GM19239 (cell line): ENCODE results near the gene C11orf97.
"Not testable (repeated sequence)": the region's sequence is repeated elsewhere in the genome, so short reads cannot be mapped to it uniquely, and the experiment has no call there.

ENCODE experiments used
- DNase-seq: peaks from one replicate; pipeline ENCODE4 v3.0.0; 2011; ENCODE audit warnings: low spot score; ENCODE audit not compliant: insufficient read length
- FAIRE-seq: peaks from 2 replicates; lab custom pipeline; 2011; peaks lifted over from hg19 to GRCh38; lab: Jason Lieb, UNC

Gene C11orf97

DNA sequence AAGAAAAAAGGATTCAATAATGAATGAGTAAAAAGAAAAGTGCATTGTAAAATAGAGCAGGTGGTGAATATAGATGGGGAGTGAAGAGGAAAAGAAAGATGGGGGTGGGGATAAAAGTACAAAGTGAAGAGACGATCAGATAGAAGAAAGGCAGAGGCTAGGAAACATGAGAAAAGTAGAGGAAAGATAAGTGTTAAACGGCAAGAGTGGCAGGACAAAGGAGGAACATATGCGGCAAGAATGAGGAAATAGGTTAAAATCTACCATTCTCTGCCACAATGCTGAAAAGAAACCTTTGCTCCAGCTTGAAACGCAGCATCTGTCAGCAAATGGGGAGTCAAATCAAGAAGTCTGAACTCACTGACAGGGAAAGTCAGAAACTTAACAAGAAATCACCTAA, 38.3 kb downstream of the C11orf97 start:
- no peak for DNase-seq
- FAIRE-seq = no peak

GRCh38 chr11:94553938-94554337, 41.7 kb downstream of the C11orf97 start:
- no peak for DNase-seq
- no peak for FAIRE-seq

DNA sequence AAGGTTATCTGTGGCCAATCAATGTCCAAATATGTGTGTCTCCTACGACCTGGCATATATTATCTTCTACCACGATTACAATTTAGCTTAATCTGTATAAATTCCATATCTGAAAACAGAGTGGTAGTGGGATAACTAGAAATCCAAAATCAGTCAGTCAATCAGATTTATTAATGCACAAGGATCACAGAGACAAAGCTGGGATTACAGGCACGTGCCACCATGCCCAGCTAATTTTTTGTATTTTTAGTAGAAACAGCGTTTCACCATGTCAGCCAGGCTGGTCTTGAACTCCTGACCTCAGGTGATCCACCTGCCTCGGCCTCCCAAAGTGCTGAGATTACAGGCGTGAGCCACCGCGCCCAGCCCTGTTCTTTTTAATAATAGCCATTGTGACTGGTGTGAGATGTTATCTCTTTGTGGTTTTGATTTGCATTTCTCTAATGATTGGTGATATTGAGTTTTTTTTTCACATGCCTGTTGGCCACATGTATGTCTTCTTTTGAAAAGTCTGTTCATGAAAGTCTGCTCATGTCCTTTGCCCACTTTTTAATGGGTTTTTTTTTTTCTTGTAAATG, 43.6 kb downstream of the C11orf97 start:
- not testable (repeated sequence) for DNase-seq
- FAIRE-seq = peak; percentile 26

GRCh38 chr11:94557421-94557820, 45.2 kb downstream of the C11orf97 start:
- no peak for FAIRE-seq
- no peak for DNase-seq

- DNase-seq = no peak
- no peak for FAIRE-seq
Observed at GRCh38 chr11:94557992-94558391, 45.7 kb downstream of the C11orf97 start.

DNA sequence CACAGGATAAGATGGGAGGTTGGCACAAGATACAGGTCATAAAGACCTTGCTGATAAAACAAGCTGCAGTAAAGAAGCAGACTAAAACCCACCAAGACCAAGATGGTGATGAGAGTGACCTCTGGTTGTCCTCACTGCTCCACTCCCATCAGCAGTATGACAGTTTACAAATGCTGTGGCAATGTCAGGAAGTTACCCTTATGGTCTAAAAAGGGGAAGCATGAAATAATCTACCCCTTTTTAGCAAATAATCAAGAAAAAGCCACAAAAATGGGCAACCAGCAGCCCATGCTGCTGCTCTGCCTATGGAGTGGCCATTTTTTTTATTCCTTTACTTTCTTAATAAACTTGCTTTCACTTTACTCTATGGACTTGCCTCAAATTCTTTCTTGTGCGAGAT, 46.2 kb downstream of the C11orf97 start:
- FAIRE-seq = peak; percentile 75
- DNase-seq = no peak

DNA sequence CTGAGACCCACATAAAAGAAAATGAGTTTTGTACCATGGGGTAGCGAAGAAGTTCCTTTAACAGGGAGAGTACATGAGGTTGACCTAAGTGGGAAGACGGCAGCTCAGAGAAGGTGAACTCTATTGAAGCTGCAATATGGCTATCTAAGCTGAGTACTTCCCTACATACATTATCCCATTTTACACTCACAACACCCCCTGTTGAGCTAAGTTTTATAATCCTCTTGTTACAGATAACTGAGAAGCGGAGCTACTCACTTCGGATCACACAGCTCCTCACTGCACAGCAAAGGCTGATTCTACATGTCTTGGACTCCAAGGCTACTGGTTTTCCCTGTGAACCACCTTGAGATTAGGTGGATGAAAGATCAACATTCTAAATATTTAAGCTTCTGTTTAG, 46.7 kb downstream of the C11orf97 start:
- DNase-seq (no peak), FAIRE-seq (no peak)

DNA sequence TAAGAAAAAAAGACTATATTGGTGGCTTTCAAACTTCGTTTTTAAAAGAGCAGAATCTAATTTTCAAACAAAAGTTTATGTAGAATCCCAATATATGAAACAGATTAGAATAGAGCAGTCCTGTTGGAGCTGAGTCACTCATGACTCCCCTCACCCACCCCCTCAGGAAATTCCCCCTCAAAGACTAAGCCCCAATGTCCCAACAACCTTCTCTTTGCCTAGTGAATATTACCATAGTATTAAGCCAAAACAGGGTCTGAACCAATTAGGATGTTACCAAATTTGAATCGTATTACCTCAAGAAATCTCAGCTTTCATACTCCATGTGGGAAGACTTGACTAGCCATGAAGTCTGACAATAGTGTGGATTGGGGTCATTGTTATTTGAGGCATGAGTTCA, 47.1 kb downstream of the C11orf97 start:
- no peak for DNase-seq
- FAIRE-seq = no peak

- no peak for FAIRE-seq
- DNase-seq = no peak
Observed at GRCh38 chr11:94560834-94561233, 48.6 kb downstream of the C11orf97 start.

GRCh38 chr11:94563176-94563847, 51.1 kb downstream of the C11orf97 start:
- DNase-seq (no peak), FAIRE-seq (no peak)

GRCh38 chr11:94563848-94564467, 51.7 kb downstream of the C11orf97 start:
- FAIRE-seq = no peak
- no peak for DNase-seq

GRCh38 chr11:94567181-94567670, 55.0 kb downstream of the C11orf97 start, which contains the start of gene PIWIL4:
Gene PIWIL4 (plus strand): TSS chr11:94567368. CDS start chr11:94567519, 151 bp downstream.
- DNase-seq (no peak), FAIRE-seq (no peak)

- no peak for DNase-seq
- no peak for FAIRE-seq
Observed at GRCh38 chr11:94568200-94568599, 55.9 kb downstream of the C11orf97 start.

GRCh38 chr11:94568717-94569116, 56.5 kb downstream of the C11orf97 start:
- no peak for FAIRE-seq

DNA sequence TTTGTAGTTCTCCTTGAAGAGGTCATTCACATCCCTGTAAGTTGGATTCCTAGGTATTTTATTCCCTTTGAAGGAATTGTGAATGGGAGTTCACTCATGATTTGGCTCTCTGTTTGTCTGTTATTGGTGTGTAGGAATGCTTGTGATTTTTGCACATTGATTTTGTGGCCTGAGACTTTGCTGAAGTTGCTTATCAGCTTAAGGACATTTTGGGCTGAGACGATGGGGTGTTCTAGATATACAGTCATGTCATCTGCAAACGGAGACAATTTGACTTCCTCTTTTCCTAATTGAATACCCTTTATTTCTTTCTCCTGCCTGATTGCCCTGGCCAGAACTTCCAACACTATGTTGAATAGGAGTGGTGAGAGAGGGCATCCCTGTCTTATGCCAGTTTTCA, 60.7 kb downstream of the C11orf97 start:
- not testable (repeated sequence) for FAIRE-seq

More at GRCh38 chr11:94568717-94569116, 56.5 kb downstream of the C11orf97 start:
- DNase-seq = no peak

DNA sequence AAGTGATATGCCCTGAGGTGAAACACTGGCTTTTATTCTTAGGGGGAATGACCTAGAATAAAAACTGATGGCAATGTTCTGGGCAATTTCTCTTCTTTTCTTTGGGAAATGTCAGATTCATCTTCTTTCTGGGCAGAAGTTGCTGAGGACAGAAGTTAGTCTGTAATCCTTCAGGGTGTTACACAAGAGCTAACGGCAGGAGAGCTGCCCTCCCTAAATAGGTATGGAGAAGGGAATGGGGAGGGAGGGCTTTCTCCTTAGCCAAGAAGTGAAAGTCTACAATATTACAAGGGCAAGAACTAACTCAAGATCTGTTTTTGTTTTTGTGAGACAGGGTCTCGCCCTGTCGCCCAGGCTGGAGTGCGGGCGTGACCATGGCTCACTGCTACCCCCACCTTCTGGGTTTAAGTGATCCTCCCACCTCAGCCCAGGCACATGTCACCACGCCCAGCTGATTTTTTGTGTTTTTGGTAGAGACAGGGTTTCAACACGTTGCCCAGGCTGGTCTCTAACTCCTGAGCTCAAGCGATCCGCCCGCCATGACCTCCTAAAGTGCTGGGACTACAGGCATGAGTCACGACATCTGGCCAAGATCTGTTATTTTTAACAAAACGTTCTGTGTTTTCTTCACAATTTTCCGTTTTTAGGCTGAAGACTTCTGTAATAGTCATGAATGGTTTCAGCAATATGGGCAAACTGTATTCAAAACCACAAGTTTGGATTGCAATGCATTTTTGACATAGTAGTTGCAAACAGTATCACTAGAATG, 62.1 kb downstream of the C11orf97 start:
- DNase-seq (no peak), FAIRE-seq (no peak)

More for the DNA sequence above, 60.7 kb downstream of the C11orf97 start:
- not testable (repeated sequence) for DNase-seq

GRCh38 chr11:94576306-94576705, 64.0 kb downstream of the C11orf97 start:
- FAIRE-seq (no peak), DNase-seq (no peak)

GRCh38 chr11:94577841-94578240, 65.6 kb downstream of the C11orf97 start:
- FAIRE-seq = peak; percentile 49
- DNase-seq = no peak
